GM12892 (cell line): Measurements from ENCODE around the gene TM9SF4.

Experiments
- POLR2A ChIP-seq: IDR thresholded peaks from 2 replicates; pipeline ENCODE4 v1.6.1; 2011; ENCODE audit warnings: low read depth, low read length, control low read depth
- TAF1 ChIP-seq: IDR thresholded peaks from 2 replicates; pipeline ENCODE4 v1.6.1; 2011; ENCODE audit warnings: low read depth, mild to moderate bottlenecking, control low read depth, low read length, borderline replicate concordance

GRCh38 chr20:32209850-32210605, 100.5 kb downstream of the TM9SF4 start:
- TF ChIP-seq POLR2A = no peak
- no peak for TF ChIP-seq TAF1
